Mesangial cell (primary cell): Measurements from ENCODE around the gene SPAG4. TPM values are rescaled to one million over a fixed set of nuclear protein-coding genes. Genes with fewer than 3 reads are reported as not detected.

Experiments
- total RNA-seq: library from RNA; depleted of rRNA; stranded (reverse); fragments of >200 nt; gene quantifications from 2 replicates; pipeline ENCODE4 v1.2.3, GENCODE V29; 2015

SPAG4 gene
- 5.1 and 13.8 TPM in 2 replicates for total RNA-seq

GRCh38 chr20:35615667-35616464, at the start of gene SPAG4:
SPAG4 (plus strand) TSS chr20:35615829; CDS start chr20:35616004, 175 bp downstream.

GRCh38 chr20:35664466-35665206, 49.0 kb downstream of the SPAG4 start, which contains the start of the genes CPNE1 and RBM12:
CPNE1 (minus strand) TSS chr20:35664900; CDS start chr20:35632923, 31,977 bp downstream.
RBM12 (minus strand) TSS chr20:35664900; CDS start chr20:35655322, 9,578 bp downstream.

Other genes starting within 250 kb of the SPAG4 start
- gene UQCC1, start 203.9 kb upstream of the SPAG4 start, total RNA-seq: 33.2 and 36.4 TPM in 2 replicates
- 12.7 and 15.5 TPM in 2 replicates for gene GDF5, start 177.6 kb upstream of the SPAG4 start, total RNA-seq
- 26.7 and 31.4 TPM in 2 replicates for gene CEP250, start 160.2 kb upstream of the SPAG4 start, total RNA-seq
- gene C20orf173, start 86.2 kb upstream of the SPAG4 start, total RNA-seq: not detected in 2 replicates
- gene ERGIC3, start 73.8 kb upstream of the SPAG4 start, total RNA-seq: 196 and 283 TPM in 2 replicates
- gene CPNE1, start 49.1 kb downstream of the SPAG4 start, total RNA-seq: 155 and 248 TPM in 2 replicates
- gene RBM12, start 49.1 kb downstream of the SPAG4 start, total RNA-seq: 21.9 and 28.2 TPM in 2 replicates
- gene NFS1, start 83.5 kb downstream of the SPAG4 start, total RNA-seq: 43.0 and 82.5 TPM in 2 replicates
- gene ROMO1, start 83.6 kb downstream of the SPAG4 start, total RNA-seq: 239 and 471 TPM in 2 replicates
- 75.4 and 82.0 TPM in 2 replicates for gene RBM39, start 126.4 kb downstream of the SPAG4 start, total RNA-seq
- gene PHF20, start 156.2 kb downstream of the SPAG4 start, total RNA-seq: 30.2 and 30.3 TPM in 2 replicates